ENCODE measurements around the gene GALNT16. TPM values are rescaled to one million over a fixed set of nuclear protein-coding genes. Genes with fewer than 3 reads are reported as not detected.

GALNT16 gene
- total and polyA plus RNA-seq, 2 donors (not counting 3 experiments of a cell fraction or from before 2014, with no cell fraction given) = 0.39 to 0.49 TPM

- no peak for DNase-seq (ENCODE audit: low read depth, low spot score)
- TF ChIP-seq, protein P1, sequence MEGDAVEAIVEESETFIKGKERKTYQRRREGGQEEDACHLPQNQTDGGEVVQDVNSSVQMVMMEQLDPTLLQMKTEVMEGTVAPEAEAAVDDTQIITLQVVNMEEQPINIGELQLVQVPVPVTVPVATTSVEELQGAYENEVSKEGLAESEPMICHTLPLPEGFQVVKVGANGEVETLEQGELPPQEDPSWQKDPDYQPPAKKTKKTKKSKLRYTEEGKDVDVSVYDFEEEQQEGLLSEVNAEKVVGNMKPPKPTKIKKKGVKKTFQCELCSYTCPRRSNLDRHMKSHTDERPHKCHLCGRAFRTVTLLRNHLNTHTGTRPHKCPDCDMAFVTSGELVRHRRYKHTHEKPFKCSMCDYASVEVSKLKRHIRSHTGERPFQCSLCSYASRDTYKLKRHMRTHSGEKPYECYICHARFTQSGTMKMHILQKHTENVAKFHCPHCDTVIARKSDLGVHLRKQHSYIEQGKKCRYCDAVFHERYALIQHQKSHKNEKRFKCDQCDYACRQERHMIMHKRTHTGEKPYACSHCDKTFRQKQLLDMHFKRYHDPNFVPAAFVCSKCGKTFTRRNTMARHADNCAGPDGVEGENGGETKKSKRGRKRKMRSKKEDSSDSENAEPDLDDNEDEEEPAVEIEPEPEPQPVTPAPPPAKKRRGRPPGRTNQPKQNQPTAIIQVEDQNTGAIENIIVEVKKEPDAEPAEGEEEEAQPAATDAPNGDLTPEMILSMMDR (IDR thresholded peaks at IDR 0.05; ENCODE audit: extremely low read depth in 1 of 2, insufficient read depth in 1 of 2, low read depth in 1 of 2, low read length in 2 of 2) = no peak
- TF ChIP-seq MYC (IDR thresholded peaks at IDR 0.05; ENCODE audit: low read depth, low read length) (no peak), JUN (IDR thresholded peaks at IDR 0.05; ENCODE audit: borderline replicate concordance, insufficient read depth, insufficient read length, low read depth) (no peak), POLR2A (IDR thresholded peaks at IDR 0.05; ENCODE audit: low read depth, low read length) (no peak), GATA2 (IDR thresholded peaks at IDR 0.05; ENCODE audit: insufficient read depth, insufficient read length, low read depth, low read length) (no peak), POLR2AphosphoS5 (IDR thresholded peaks at IDR 0.05; ENCODE audit: insufficient read depth, low read depth, low read length) (no peak), FOS (IDR thresholded peaks at IDR 0.05; ENCODE audit: borderline replicate concordance, insufficient read depth, low read length) (no peak), EZH2 (IDR thresholded peaks at IDR 0.05; ENCODE audit: borderline replicate concordance, low read depth, low read length, severe bottlenecking) (no peak)
- TF ChIP-seq, protein P2, sequence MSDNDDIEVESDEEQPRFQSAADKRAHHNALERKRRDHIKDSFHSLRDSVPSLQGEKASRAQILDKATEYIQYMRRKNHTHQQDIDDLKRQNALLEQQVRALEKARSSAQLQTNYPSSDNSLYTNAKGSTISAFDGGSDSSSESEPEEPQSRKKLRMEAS (IDR thresholded peaks at IDR 0.05; ENCODE audit: insufficient read depth, insufficient read length) = no peak
- no peaks in the 10 kb centered on the region for H3K79me2 ChIP-seq (ENCODE audit: control insufficient read depth, insufficient read depth, low read length)
- no peaks in the 10 kb centered on the region for H3K9me3 ChIP-seq (replicated peaks; ENCODE audit: control insufficient read depth, insufficient read depth, low read length)
- H3K27ac ChIP-seq (ENCODE audit: insufficient read depth, low read depth, low read length) = no peak overlapping the region
- H2AFZ ChIP-seq (ENCODE audit: low read depth, low read length) = no peak overlapping the region
- no TSS peak for BruUV-seq (replicated peaks)
- no peaks in the 10 kb centered on the region for H3K36me3 ChIP-seq (ENCODE audit: control insufficient read depth in 2 of 2, extremely low read depth in 1 of 2, insufficient read depth in 2 of 2, low read length in 2 of 2)
- intact Hi-C loops (cut with micrococcal nuclease) = no loop called here
- no peak overlapping the region for H3K4me2 ChIP-seq (ENCODE audit: insufficient read depth, low read length)
- no peaks in the 10 kb centered on the region for H3K9me1 ChIP-seq (replicated peaks; ENCODE audit: control insufficient read depth, extremely low read depth, insufficient read depth, low read length)
- H3K4me3 ChIP-seq (replicated peaks in 1 of 3; ENCODE audit: insufficient read depth in 1 of 3, low read depth in 1 of 3, low read length in 3 of 3) = no peak overlapping the region
- no peak for FAIRE-seq
- ChIA-PET CTCF (interaction anchor here (0.6 to 1.9 kb wide), 3 partner anchors 12 to 121 kb away, joined by 3 to 6 read pairs (median 4); no protein-coding TSS in a partner anchor), POLR2A (no interaction called here)
- H3K9ac ChIP-seq (replicated peaks; ENCODE audit: extremely low read depth, insufficient read depth, low read length) = no peak overlapping the region
- peaks cover 2% of the 10 kb centered on the region for H3K4me1 ChIP-seq (ENCODE audit: control insufficient read depth, extremely low read depth, insufficient read depth, low read length)
- no peaks in the 10 kb centered on the region for H4K20me1 ChIP-seq (replicated peaks; ENCODE audit: control insufficient read depth, extremely low read depth, insufficient read depth, low read length)
- no peaks in the 10 kb centered on the region for H3K27me3 ChIP-seq (ENCODE audit: control insufficient read depth in 2 of 2, insufficient read depth in 2 of 2, low read length in 2 of 2)
- dilution Hi-C loops (cut with MboI; ENCODE audit: extremely low pct_ligation_motif_present, low sequenced_read_pairs) = no loop called here
Measured at GRCh38 chr14:69249603-69250002, 10.4 kb upstream of the GALNT16 start.

Data from endothelial cell of umbilical vein (primary cell).